Jurkat, Clone E6-1 (cell line): ENCODE results near the gene MYH16.
"Not testable (repeated sequence)": the region's sequence is repeated elsewhere in the genome, so short reads cannot be mapped to it uniquely, and the experiment has no call there.

Source experiments
- DNase-seq: peaks from one replicate; pipeline ENCODE4 v3.0.0-alpha.2; 2011; ENCODE audit warnings: low read depth, low spot score
- H3K4me3 ChIP-seq: 2 replicates; pipeline ENCODE4 v1.5.1; 2011; ENCODE audit warnings: mild to moderate bottlenecking, low read length, control low read depth, moderate library complexity

Gene MYH16

DNA sequence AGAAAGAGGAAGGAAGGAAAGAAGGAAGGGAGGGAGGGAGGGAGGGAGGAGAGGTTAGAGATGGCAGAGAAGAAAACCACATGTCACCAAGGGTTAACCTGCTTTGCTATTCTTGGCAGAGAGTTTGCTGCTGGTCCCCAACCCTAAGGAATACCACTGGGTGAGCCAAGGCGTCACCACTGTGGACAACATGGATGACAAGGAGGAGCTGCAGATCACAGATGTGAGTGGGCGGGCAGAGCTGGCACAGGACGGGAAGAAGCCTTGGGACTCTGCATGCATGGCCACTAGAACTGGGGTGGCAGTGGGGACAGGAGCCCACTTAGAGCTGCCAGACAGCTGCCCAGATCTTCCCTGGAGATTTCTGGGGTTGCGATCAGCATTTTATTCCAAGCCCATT is 17.2 kb upstream of the MYH16 start:
- DNase-seq = no peak
- no peak overlapping the region for H3K4me3 ChIP-seq

DNA sequence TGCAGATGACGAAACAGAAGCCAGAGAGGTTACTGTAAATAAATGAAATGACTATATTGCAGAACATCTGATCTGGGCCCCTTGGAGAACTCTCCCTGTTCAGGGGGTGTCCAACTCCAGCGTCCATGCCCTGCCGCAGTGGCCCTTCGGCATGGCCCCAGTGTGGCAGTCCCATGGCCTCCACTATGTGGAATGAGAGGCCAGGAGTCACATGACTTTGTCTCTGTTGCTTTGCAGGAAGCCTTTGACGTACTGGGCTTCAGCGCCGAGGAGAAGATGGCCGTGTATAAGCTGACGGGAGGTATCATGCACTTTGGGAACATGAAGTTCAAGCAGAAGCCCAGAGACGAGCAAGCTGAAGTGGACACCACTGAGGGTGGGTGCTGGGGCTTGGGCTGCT is 15.6 kb upstream of the MYH16 start:
- H3K4me3 ChIP-seq = no peak overlapping the region
- DNase-seq = no peak

DNA sequence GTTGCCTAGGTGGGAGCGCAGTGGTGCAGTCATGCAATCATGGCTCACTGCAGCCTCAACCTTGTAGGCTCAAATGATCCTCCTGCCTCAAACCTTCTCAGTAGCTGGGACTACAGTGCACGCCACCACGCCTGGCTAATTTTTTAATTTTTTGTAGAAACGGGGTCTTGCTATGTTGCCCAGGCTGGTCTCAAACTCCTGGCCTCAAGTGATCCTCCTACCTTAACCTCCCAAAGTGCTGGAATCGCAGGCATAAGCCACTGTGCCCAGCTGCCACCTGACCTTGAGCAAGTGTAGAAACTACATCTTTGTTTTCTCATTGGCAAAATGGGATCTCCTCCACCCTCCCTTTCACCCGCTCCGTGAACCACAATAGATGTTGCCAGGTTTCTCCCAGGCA is 15.0 kb upstream of the MYH16 start:
- no peak overlapping the region for H3K4me3 ChIP-seq
- no peak for DNase-seq

DNA sequence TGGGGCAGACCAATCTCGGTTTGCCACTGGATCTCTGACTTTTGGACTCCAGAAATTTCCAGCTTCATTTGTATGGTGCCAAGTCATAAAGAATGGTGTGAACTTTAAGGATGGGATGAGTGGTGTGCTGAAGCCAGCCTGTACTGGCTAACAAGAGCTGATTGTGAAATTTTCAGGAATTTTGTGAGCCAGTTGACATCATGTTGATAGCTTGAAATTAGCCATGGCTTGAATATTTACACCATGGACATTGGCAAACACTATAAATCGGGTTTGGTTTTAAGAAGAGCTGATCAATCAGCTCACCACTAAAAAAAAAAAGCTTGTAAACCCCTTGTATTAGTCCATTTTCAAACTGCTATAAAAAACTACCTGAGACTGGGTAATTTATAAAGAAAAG is 14.1 kb upstream of the MYH16 start:
- no peak overlapping the region for H3K4me3 ChIP-seq
- DNase-seq = no peak

DNA sequence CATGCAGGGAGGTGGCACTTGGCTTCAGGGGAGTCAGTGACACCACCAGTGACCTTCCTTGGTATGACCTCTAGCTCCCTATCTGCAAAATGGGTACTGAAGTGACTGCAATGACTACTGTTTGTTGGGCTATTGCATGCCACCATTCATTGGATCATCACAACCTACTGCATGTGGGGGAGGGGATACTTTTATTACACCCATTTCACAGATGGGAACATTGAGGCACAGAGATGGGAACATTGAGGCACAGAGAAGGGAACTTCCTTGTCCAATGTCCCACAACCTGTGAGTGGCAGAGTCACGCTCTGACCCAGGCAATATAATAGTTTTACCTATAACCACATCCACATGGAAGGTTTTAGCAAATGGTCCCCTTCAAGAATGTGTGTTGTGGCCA is 12.2 kb upstream of the MYH16 start:
- DNase-seq = no peak

DNA sequence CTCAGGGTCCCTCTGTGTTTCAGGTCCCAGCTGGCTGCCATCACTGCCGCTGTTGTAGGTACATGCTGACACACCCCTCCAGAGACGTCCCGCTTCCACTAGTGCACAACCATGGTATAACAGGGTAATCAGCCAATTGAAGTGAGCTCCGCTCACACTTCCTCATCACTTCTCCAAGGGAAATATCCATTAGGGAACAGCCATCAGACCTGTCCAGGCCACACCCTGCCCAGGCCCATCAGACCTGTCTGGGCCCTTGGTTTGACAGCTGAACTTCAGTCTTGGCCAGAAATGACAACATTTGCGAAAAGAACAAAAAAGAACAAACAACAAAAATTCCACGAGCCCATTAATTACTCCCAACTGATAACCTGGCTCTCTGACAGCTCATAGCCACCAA is 11.0 kb upstream of the MYH16 start:
- no peak overlapping the region for H3K4me3 ChIP-seq

More for the DNA sequence above, 12.2 kb upstream of the MYH16 start:
- no peak overlapping the region for H3K4me3 ChIP-seq

DNA sequence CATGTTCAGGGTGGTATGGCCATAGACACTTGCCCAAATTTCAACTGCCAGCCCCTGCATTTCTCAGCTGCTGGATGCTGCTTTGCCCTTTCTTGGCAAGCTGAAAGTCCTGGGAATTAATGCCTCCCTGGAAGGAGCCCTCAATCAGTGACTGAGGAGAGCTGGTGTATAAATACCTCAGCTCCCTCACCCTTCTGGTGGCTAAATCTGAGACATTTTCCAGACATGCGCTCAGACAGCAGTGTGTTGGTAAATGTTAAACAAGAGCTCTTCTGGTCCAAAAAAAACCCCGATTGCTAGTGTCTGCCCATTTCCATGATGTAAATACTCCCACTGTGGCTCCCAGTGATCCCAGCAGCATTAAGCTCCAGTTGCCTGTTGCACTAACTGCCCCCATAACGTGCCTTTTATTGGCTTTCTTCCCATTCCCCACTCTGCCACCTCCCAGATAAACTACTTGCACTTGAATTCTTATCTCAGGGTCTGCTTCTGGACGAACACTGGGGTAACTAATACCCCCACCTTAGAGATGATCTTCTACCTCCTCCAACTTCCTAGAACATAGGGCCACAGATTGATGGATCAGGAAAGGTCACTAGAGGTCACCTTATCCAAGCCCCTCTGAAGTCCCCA is 6.7 kb upstream of the MYH16 start:
- no peak for DNase-seq
- no peak overlapping the region for H3K4me3 ChIP-seq

More for the DNA sequence above, 11.0 kb upstream of the MYH16 start:
- no peak for DNase-seq

DNA sequence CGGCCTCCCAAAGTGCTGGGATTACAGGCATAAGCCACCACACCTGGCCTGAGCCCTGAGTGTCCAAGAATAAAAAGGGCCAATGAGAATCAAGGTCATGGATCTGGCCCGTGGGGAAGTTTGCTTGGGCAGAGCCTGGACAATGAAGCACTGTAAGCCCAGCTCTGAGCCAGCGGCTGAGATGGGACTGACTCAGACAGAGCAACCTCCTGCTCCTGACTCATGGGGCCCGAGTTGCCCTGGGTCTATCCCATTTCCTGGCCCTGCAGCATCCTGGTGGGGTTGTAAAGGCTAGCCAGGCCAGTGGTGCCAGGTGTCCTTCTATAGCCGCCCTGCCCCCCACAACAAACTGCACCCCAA is 5.2 kb upstream of the MYH16 start:
- no peak for DNase-seq
- H3K4me3 ChIP-seq = no peak overlapping the region

DNA sequence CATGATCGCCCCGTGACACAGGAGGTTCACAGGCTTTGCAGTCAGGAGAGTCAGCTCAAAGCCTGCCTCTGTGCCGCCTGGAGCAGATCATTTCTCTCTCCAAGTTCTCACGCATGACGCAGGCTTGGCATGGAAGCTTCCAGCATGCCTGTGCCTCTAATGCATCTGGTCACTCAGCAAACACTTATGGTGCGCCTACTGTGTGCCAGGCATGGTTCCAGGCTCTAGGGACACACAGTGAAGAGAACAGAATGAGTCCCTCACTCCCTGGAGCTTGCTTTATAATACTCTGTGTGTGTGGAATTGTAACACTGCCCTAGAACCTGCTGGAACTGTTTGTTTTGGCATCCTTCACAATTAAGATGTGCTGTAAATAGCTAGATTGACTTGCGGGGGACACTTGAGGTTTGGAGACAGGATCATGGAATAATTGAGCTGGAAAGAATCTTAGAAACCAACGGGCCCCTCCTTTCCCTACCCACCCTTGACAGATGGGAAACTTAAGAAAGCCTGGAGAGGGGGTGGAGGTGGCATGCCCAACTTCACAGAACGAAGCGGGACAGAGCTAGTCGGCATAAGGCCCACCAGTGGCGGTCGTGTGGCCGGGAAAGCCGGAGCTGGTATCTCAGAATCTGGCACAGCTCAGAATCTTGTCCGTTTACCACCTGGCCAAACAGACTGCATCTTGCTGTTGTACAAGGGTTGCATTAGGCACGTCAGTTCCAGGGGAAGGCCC is 4.6 kb upstream of the MYH16 start:
- H3K4me3 ChIP-seq = no peak overlapping the region
- no peak for DNase-seq

DNA sequence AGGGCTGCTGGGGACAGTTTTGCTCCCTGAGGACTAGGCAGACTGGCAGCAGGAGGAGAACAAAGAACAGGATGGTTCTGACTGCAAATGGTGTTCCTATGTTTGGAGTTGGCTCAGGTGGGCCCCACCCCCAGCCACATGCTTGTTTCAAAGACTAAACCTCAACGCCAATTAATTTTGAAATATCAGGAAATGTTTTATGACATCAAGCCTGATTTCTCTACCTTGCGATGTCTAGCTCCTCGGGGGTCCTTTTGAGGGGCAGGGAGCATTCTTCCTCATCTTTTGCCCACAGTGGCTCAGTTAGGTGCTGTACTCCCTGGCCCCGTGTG is 4.1 kb upstream of the MYH16 start:
- no peak for DNase-seq
- H3K4me3 ChIP-seq = no peak overlapping the region

DNA sequence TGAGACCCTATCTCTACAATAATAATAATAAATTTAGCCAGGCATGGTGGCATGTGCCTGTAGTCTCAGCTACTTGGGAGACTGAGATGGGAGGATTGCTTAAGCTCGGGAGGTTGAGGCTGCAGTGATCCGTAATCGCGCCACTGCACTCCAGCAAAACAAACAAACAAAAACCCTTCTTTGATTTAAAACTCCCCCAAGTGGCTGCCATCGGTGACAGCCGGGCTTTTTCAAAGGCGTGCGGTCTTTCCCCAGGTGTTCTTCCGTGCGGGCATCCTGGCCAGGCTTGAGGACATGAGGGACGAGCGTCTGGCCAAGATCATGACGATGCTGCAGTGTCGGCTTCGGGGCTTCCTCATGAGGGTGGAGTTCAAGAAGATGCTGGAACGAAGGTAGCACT is 1.9 kb upstream of the MYH16 start:
- DNase-seq = no peak
- no peak overlapping the region for H3K4me3 ChIP-seq

DNA sequence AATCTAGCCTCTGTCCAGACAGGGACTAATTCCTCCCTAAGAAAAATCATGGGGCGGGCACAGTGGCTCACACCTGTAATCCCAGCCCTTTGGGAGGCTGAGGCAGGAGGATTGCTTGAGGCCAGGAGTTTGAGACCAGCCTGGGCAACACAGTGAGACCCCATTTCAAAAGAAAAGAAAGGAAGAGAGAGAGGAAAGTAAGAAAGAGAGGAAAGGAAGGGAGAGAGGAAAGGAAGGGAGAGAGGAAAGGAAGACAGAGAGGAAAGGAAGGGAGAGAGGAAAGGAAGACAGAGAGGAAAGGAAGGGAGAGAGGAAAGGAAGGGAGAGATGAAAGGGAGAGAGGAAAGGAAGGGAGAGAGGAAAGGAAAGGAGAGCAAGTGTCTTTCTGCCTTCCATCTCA is 922 bp downstream of the MYH16 start:
- H3K4me3 ChIP-seq, DNase-seq: not testable (repeated sequence)

DNA sequence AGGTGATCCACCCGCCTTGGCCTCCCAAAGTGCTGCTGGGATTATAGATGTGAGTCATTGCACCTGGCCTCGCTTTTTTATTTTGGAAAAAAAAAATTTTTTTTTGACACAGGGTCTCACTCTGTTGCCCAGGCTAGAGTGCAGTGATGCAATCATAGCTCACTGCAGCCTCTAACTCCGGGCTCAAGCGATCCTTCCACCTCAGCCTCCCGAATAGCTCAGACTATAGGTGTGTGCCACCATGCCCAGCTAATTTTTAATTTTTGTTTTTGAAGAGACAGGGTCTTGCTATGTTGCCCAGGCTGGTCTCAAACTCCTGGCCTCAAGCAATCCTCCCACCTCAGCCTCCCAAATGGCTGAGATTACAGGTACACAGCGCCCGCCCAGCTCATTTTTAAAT is 2.3 kb downstream of the MYH16 start:
- not testable (repeated sequence) for H3K4me3 ChIP-seq, DNase-seq

DNA sequence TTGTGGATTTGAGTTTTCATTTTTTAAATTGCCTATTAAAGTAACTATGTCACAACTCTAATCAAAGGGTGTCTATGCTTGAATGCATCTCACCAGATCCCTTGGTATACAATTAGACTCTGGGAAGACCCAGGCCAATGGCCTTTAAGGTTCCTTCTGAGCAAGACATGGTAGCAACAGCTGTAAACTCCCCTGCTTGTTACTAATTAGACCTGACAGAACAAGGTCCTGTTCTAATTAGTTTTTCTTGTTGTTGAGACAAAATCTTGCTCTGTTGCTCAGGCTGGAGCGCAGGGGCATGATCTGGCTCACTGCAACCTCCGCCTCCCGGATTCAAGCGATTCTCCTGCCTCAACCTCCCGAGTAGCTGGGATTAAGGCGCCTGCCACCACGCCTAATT is 2.9 kb downstream of the MYH16 start:
- DNase-seq = no peak
- no peak overlapping the region for H3K4me3 ChIP-seq

DNA sequence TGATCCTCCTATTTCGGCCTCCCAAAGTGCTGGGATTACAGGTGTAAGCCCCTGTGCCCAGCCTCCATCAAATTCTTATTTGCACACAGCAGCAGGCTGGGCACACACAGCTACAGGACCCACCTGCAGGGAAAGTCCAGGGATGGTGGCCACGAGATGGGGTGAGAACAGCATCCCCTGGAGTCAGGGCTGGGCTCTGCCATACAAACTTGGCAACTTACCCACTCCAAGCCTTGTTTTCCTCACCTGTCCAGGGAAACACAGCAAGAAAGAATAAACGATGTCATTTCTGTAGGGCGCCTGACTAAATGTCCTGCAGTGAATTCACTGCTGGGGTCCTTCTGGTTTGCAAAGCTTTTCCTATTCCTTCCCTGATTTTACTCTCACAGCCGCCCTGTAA is 5.5 kb downstream of the MYH16 start:
- no peak overlapping the region for H3K4me3 ChIP-seq
- DNase-seq = no peak

DNA sequence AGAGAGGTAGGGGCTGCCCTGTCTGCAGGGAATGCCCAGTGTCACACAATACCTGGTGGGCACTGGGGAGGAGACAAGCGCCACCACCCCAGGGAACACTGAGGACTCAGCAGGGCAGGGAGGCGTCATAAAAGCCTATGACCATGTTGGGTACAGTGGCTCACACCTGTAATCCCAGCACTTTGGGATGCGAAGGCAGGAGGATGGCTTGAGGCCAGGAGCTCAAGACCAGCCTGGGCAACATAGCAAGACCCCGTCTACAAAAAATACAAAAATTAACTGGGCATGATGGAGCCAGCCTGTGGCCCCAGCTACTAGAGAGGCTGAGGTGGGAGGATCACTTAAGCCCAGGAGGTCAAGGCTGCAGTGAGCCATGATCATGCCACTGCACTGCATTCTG is 11.5 kb downstream of the MYH16 start:
- DNase-seq, H3K4me3 ChIP-seq: not testable (repeated sequence)

DNA sequence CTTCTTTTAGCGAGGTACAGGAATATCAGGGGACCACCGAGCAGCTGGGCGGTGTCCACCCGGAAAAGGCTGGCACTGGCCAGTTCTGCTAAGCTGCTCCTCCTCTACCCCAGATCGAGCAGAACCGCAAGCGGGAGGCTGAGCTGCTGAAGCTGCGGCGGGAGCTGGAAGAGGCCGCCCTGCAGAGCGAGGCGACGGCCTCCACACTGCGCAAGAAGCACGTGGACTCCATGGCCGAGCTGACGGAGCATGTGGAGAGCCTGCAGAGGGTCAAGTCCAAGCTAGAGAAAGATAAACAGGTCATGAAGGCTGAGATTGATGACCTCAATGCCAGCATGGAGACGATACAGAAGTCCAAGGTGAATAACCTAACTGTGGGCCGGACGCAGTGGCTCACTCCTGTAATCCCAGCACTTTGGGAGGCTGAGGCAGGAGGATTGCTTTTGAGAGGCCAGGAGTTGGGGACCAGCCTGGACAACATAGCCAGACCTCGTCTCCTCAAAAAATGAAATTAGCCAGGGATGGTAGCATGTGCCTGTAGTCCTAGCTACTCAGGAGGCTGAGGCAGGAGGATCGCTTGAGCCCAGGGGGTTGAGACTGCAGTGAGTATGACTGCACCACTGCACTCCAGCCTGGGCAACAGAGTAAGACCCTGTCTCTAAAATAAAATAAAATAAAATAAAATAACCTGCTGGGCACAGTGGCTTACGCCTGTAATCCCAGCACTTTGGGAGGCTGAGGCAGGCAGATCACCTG is 15.3 kb downstream of the MYH16 start:
- H3K4me3 ChIP-seq = no peak overlapping the region
- no peak for DNase-seq

DNA sequence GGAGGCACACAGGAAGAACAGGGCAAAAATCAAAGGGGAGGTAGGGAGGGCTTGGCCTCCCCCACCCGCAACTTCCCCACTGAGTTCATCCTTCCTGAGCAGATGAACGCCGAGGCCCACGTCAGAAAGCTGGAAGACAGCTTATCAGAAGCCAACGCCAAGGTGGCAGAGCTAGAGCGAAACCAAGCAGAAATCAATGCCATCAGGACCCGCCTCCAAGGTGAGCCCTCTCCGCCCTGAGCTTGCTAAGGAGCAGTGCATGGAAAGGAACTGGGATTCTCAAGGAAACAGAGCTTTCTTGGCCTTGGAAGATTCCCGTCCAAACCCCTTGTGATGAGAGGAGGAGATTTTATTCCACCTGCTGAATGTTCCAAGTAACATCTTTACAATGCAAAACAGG is 16.5 kb downstream of the MYH16 start:
- DNase-seq = no peak
- H3K4me3 ChIP-seq = no peak overlapping the region

DNA sequence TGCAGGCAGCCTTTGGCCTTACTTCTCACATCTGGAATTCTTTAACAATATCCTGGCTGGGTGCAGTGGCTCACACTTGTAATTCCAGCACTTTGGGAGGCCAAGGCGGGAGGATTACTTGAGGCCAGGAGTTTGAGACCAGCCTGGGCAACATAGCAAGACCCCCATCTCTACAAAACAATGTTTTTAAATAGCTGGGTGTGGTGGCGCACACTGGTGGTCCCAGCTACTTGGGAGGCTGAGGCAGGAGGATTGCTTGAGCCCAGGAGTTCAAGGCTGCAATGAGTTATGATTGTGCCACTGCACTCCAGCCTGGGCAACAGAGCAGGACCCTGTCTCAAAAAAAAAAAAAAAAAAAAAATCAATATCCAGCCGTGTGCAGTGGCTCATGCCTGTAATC is 17.5 kb downstream of the MYH16 start:
- DNase-seq = not testable (repeated sequence)

DNA sequence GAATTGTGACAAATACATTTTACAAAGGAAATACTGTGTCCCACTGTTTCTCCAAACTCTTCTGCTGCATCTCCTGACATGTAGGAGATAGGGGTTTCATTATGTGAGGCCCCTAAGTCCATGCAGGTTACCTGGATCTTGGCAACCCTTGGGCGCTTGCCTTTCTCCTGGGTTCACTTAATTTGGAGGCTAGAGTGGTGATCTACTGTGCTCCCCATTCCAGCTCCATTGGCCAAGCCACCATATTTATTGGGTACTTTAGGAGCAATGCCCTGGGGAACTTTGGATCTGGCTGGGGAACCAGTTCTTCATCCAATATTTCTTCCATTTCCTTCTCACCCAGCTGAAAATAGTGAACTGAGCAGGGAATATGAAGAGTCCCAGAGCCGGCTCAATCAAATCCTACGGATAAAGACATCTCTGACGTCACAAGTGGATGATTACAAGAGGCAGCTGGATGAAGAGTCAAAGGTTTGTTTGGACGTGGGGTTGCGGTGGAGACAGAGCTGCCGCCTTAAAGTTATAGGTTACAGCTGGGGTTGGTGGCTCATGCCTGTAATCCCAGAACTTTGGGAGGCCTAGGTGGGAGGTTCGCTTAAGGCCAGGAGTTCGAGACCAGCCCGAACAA is 18.5 kb downstream of the MYH16 start:
- no peak for DNase-seq

More for the DNA sequence above, 17.5 kb downstream of the MYH16 start:
- not testable (repeated sequence) for H3K4me3 ChIP-seq

More for the DNA sequence above, 18.5 kb downstream of the MYH16 start:
- no peak overlapping the region for H3K4me3 ChIP-seq
